Fibroblast of upper back skin (primary cell): ENCODE data around the gene CDKL4.
"Not testable (repeated sequence)": the region's sequence is repeated elsewhere in the genome, so short reads cannot be mapped to it uniquely, and the experiment has no call there.

Experiments used
- DNase-seq: peaks from one replicate; pipeline ENCODE4 v3.0.0-alpha.2; 2013

CDKL4 gene

GRCh38 chr2:39140948-39141333, 102.8 kb downstream of the CDKL4 start:
- not testable (repeated sequence) for DNase-seq

- DNase-seq, result no peak
These were observed 103.4 kb downstream of the CDKL4 start for GRCh38 chr2:39140322-39140847.

GRCh38 chr2:39139511-39140237, 104.1 kb downstream of the CDKL4 start:
- DNase-seq, result no peak

- DNase-seq, result no peak
These were observed 104.9 kb downstream of the CDKL4 start for GRCh38 chr2:39138837-39139211.

GRCh38 chr2:39138187-39138836, 105.5 kb downstream of the CDKL4 start:
- DNase-seq, result not testable (repeated sequence)

GRCh38 chr2:39136799-39137198, 107.0 kb downstream of the CDKL4 start:
- no peak for DNase-seq

- DNase-seq, result no peak
These were observed 108.0 kb downstream of the CDKL4 start for GRCh38 chr2:39135690-39136259.

GRCh38 chr2:39133215-39133851, 110.4 kb downstream of the CDKL4 start:
- no peak for DNase-seq

- DNase-seq, result no peak
These were observed 114.8 kb downstream of the CDKL4 start for GRCh38 chr2:39128919-39129391.

GRCh38 chr2:39127973-39128372, 115.8 kb downstream of the CDKL4 start:
- DNase-seq, result peak; percentile 18
